Astrocyte (in vitro differentiated cells and primary cell): ENCODE data around the gene LRRTM3.

Source experiments
- EZH2 ChIP-seq: IDR thresholded peaks from 2 replicates; pipeline ENCODE4 v1.6.1; 2012; ENCODE audit warnings: mild to moderate bottlenecking, low read length, inconsistent platforms; ENCODE audit not compliant: insufficient read depth
- TF ChIP-seq, protein P1 (sequence below): IDR thresholded peaks from 2 replicates; pipeline ENCODE4 v1.5.1; 2011; ENCODE audit warnings: low read depth, mild to moderate bottlenecking, inconsistent platforms, low read length, moderate library complexity; ENCODE audit not compliant: insufficient read depth

DNA sequence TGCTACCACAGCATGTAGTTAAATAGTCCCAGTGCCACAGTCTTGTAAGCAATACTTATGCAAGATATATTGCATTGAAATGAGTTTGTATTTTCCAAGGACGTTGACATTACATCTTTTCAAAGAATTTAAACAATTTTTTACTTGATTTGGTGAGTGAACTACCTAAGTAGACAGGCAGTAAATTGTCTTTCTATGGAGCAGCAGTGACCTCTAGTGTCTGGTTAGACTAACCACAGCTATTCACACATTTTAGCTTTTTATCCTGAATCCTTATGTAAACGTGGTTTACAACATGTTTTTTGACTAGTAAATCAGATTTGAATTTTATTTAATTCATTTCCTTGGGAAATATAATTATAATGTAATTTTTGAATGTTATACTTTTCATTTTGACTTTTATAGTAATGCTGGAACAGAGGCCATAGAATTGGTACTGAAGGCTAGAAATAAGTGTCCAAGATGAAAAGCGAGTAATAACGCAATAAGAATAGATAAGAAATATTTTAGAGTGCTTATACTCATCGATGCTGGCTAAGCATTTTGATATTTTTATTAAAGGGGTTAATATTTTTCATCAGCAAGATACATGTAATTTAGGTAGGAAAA lies 5.6 kb downstream of the LRRTM3 start:
- TF ChIP-seq, protein P1, sequence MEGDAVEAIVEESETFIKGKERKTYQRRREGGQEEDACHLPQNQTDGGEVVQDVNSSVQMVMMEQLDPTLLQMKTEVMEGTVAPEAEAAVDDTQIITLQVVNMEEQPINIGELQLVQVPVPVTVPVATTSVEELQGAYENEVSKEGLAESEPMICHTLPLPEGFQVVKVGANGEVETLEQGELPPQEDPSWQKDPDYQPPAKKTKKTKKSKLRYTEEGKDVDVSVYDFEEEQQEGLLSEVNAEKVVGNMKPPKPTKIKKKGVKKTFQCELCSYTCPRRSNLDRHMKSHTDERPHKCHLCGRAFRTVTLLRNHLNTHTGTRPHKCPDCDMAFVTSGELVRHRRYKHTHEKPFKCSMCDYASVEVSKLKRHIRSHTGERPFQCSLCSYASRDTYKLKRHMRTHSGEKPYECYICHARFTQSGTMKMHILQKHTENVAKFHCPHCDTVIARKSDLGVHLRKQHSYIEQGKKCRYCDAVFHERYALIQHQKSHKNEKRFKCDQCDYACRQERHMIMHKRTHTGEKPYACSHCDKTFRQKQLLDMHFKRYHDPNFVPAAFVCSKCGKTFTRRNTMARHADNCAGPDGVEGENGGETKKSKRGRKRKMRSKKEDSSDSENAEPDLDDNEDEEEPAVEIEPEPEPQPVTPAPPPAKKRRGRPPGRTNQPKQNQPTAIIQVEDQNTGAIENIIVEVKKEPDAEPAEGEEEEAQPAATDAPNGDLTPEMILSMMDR: peak; percentile 89
- TF ChIP-seq EZH2: no peak
